ENCODE measurements around the gene CYTH1.

CYTH1 gene

DNA sequence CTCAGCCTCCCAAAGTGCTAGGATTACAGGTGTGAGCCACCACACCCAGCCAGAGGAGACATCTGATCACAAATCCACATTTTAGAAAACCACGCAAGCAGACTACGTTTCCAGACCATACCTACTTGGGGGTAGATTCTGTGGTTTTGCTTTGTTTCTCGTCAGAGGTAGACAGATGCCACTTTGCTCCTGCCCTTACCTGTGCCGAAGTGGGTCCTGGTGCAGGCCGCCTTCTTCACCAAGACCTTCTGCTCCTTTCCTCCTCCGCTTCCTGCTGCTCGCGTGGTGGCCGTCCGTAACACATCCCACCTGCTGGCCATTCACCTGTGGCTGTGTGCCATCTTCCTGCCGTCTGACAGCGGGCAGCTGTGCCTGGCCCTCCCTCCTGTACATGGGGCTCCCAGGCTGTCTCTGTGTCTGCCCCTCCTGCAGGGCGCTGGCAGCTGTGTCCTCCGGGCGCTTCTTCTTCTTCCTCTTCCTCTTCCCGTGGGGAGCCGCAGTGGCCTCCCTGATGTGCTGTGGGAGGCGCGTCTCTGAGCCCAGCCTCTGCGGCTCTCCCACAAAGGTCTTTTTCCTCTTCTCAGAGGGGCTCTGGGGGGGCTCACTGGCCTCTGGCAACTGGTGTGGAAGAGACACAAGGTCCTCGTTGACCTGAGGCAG is 21.2 kb upstream of the CYTH1 start:
- no peak for DNase-seq

GRCh38 chr17:78802459-78802858 is 20.4 kb upstream of the CYTH1 start:
- no peak for DNase-seq

DNA sequence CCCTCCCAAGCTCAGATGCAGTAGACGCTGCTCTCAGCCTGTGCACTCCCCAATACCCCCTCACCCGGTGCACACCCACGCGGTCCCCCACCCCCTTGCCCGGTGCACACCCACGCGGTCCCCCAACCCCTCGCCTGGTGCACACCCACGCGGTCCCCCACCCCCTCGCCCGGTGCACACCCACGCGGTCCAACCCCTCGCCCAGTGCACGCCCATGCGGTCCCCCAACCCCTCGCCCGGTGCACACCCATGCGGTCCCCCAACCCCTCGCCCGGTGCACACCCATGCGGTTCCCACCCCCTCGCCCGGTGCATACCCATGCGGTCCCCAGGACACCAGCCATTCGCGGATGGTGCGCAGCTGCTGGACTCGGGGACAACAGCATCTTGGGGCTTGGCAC is 19.9 kb upstream of the CYTH1 start:
- DNase-seq, result no peak

GRCh38 chr17:78800132-78800931 is 18.3 kb upstream of the CYTH1 start:
- no peak for DNase-seq

DNA sequence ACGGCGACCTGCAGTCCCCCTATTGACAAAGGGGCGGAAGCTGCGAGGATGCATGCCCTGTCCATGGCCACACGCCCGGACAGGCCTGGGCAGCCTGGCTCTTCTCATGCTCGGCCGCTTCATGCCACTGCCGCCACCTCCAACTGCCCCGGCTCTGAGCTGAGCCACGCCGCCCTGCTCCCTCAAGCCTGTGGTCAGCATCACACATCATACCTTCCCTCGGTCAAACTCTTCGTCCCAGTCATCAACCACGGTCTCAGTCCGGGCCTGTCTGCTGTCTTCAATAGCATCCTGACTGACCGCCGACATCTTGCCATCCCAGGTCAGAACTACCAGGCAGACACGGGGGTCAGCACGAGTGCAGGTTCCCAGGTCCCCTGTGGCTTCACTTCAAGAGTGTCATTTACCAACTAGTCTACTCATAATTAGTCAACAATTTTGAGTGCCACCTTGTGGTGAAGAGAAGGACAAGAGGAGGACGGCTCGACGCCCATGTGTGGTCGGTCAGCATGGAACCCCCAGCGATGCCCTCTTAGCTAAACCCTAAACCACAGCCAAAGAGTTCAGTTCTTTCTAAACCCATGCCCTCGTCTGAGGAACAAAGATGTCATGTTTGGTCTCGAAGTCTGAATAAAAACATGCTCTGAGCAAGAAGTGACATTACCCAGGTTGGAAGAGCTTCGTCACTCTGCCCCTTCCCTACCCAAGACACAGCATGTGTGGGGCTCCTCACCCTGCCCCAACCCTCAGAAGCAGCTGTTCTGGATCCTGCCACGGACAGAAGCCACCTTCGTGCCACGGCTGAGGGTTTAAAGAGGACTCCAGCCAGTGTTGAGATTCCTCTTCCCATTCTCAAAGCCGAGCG is 16.9 kb upstream of the CYTH1 start:
- DNase-seq, result peak; percentile 35 to 70

DNA sequence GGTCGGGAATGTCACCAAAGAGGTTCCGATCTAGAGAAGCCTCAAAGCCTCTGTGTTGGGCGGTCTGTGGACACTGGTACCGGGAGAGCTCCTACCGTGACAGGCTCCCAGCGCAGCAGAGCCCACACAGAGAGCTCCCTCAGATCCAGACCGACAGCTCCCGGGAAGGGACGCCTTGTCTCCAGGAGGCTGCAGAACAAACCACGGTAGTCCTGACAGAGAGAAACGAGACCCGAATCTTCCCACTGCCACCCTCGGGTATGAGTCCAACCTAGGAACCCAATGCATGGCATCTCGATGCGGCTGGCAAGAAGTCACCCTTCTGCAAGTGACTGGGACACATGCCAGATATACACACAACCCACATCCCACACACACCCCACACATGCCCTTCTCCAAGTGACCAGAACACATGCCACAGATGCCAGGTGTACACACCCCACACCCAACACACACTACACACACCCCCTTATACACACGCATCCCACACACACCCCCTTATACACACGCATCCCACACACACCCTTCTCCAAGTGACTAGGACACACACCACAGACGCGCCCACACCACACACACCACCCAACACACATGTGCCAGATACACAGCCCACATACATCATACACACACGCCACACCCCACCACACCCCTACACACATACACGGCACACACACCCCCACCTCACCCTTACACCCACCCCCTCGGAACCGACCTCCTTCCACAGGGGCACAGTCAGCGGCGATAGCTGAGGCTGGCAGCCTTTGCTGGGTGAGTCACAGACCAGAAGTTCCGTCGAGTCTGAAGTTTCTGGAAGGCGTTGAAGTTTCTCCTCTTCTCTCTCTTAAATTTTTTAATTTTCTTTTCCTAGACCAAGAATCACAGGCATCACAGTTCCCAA is 15.9 kb upstream of the CYTH1 start:
- DNase-seq, result no peak

DNA sequence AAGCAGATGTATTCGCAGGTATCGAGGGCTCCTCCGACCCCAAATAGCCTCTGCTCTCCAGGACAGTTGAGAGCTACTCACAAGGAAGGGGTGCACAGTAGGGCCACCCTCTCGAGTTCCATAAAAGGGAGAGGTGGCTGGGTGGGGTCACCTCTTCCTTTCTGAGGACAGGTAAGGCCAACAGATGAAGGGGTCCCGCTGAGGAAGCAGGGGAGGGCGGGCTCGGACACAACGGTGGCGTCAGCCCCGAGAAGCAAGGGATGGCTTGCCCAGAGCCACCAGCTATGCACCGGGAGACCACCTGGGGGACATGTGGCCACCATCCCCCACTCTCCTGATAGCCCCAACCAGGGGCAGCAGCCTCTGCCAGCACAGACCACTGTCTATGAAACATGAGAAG is 15.1 kb upstream of the CYTH1 start:
- DNase-seq, result no peak

DNA sequence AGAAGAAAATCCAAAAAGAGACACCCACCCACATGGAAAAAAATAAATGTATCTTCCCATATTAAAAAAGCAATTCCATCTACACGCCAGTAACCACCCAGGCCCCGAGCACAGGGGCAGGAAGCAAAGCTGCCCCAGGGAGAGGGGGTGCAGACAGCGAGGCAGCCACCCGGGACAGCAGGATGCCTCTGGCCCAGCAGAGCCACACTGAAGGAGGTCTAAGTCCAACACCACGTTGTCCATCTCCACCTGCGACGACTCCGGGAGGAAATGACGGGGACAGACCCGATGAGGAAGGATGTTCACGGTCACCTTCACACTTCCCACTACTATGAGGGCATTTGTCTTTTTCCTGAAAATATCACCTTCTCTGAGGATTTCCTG is 14.4 kb upstream of the CYTH1 start:
- DNase-seq, result no peak

DNA sequence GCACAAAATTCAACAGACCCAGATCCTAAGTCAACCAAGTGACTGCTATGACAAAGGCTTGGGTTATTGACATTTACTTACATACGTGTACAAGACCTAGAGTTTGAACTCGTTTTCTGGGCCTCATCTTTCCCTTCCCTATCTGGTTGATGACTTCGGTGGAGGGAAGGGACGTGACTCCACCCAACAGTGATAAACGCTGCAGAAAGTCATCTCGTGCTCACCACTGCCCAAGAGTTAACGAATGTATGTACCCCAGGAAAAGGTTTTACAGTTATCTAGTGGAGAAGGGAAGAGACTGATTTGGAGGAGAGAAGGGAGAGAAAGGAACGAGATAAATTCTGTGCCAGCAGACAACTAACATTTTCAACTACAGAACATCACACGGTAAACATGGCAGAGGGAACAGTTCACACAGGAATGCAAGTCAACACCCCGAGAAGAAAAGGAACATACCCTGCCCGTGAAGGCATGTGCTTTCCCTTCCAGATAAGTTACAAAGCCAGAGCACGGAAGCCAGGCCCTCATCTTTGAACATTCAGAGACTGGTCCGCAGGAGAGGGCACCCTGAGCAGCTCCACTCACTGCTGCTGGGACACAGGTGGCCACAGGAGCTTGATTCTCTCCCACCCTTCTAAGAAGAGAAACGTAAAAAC is 13.9 kb upstream of the CYTH1 start:
- DNase-seq, result no peak

- no peak for DNase-seq
Observed at GRCh38 chr17:78794864-78795640, 13.0 kb upstream of the CYTH1 start.

DNA sequence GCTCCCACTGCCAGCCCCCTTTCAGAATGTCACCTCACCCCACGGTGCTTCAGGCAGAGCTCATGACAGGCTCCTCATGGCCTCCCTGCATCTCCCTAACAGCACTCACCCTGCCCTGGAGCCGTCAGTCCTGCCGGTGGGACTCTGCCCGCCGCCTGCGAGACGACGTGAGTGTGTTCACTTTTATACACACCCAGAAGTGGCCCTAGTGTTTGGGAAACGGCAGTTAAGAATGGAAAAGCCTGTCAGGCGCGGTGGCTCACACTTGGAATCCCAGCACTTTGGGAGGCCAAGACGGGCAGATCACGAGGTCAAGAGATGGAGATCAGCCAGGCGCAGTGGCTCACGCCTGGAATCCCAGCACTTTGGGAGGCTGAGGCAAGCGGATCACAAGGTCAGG is 12.3 kb upstream of the CYTH1 start:
- DNase-seq, result no peak

DNA sequence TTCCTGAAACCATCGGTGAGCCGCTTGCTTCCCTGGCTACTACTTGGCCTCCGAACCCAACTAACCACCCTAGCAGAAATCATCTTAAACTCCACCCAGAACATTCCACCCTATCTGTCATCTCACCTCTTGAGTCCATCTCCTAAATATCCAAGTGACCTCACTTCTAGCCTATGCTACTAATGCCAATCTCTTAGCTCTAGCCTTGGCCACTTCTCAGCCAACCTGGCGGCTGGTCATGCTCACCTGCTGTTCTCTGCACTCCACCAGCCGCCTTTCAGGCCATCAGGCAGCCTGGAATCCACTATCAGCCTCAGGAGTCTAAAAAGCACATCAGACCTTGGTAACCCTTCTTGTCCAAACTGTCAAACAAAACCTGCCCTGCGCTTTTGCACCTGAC is 11.9 kb upstream of the CYTH1 start:
- DNase-seq, result no peak

- no peak for DNase-seq
Observed at GRCh38 chr17:78793415-78793814, 11.3 kb upstream of the CYTH1 start.

DNA sequence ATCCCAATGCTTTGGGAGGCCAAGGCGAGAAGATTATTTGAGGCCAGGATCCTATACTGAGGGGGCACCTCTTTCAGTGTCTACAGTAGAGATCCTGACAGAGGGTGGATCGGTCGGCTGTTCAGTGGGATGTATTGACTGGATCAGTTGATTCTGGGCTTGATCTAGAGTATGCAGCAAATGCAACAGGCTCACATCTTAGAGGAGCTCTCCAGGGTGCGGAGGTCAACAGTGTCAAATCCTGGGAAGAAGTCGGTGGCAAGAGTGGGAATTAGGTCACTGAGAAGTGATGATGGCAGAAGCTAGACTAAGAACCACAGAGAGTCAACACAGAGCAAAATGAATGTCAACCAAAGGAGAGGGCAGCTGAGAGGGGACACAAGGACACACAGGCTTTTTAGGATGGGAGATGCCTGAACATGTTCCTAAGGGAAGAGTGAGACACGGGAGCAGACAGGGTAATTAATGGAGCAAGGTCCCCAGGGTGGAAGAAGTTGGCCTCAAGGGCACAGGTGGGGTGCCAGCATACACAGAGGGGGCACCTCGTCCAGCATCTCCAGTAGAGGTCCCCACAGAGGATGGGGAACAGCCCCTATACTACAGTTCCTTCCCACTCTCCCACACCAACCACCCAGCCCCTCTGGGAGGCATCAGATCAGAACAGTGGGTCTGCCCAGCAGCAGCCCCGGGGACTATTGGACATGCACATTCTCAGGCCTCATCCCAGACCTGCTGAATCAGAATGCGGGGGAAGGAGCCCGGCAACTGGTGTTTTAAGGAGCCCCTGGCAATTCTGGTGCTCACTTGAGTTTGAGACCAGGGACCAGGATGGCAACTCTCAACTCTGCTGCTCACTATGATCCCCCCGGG is 10.0 kb upstream of the CYTH1 start:
- no peak for DNase-seq

DNA sequence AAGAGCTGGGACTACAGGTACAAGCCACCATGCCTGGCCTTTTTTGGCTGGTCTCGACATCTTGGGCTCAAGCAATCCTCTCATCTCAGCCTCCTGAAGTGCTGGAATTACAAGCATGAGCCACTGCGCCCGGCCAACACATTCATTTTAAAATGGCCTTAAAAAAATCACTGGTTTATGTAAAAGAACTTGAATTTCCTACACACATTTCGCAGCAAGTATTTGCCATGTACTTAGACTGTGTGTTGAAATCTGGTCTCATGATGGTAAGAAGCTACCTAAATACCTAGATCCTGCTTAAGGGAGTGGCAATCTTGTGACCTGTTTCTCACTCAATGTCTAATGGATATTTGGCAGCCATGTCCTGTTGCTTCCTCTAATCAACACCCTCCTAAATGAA is 8.5 kb upstream of the CYTH1 start:
- no peak for DNase-seq

DNA sequence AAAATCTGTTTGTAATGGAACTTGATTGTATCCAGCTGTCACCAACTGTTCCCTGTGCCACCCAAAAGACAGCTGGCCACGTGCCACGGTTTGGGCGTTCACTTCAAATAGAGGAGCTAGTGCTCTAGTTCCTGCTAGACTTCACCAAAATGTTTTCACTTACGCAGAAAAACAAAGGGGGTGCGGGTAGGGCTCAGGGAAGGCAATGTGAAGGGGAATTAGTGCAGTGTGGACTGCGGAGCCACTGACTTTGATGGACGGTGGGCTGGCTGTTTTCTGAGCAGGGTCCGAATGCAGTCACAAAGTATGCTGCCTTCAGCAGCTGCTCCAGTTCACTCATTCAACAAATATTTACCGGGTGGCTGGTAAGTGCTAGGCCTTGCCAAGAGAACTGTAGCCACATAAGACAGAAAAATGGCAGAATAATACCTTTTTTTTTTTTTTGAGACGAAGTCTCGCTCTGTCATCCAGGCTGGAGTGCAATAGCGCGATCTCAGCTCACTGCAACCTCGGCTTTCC is 7.6 kb upstream of the CYTH1 start:
- DNase-seq, result no peak

DNA sequence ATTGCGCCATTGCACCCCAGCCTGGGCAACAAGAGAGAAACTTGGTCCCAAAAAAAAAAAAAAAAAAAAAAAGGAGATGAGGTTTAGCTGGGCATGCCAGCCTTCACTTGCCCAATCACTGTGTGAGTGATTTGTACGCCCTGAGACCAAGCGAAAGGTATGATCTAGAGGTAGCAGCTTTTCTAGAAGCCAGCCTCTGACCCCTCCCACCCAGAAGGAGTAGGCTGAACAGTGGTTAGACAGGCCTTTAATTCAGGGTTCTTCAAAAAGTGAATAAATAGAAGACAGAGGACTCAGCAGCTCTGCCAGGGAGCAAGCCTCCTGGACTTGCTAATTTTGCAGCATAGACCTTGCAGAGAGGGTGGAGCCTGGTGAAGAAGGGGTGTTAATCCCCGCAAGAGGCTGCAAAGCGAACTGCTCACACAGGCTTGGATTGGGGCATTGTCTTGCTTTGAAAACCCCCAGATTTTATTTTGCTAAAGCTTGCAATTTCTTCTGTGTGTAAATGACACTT is 7.1 kb upstream of the CYTH1 start:
- peak; percentile 95 to 97 for DNase-seq

- no peak for DNase-seq
Observed at GRCh38 chr17:78788451-78788850, 6.4 kb upstream of the CYTH1 start.

GRCh38 chr17:78787444-78787843 is 5.4 kb upstream of the CYTH1 start:
- no peak for DNase-seq

GRCh38 chr17:78785663-78786057 is 3.6 kb upstream of the CYTH1 start:
- DNase-seq, result no peak
